Heart left ventricle (tissue), 16 donors: ENCODE measurements around the gene MDP1. TPM values are rescaled to one million over a fixed set of nuclear protein-coding genes. Genes with fewer than 3 reads are reported as not detected.
"Not testable (repeated sequence)": the region's sequence is repeated elsewhere in the genome, so short reads cannot be mapped to it uniquely, and the experiment has no call there.

Experiments used
- ATAC-seq, 4 donors: fragments of 200-7000 bp; cut with Tn5 transposase; one replicate each; pipeline ENCODE4 v1.9.1; 2020 to 2022; ENCODE audit warnings: moderate library complexity in 4 of 4, mild to moderate bottlenecking in 3 of 4, moderate number of reproducible peaks in 1 of 4
- DNase-seq, 5 donors: peaks; one replicate each; pipeline ENCODE4 v3.0.0-alpha.2; 2020
- H3K27ac ChIP-seq, 12 donors: fragments of 200-600 bp; sonication (generic) in 4 of 12; one replicate each; pipeline versions ENCODE4 v1.5.0 to v1.8.0; 2016 to 2022; ENCODE audit warnings: mild to moderate bottlenecking in 2 of 12
- H3K27me3 ChIP-seq, 9 donors: fragments of 200-600 bp; sonication (generic) in 2 of 9; one replicate each; pipeline versions ENCODE4 v1.5.1 to v1.8.0; 2016 to 2022; ENCODE audit warnings: mild to moderate bottlenecking in 3 of 9
- H3K36me3 ChIP-seq, 9 donors: fragments of 200-600 bp; sonication (generic) in 2 of 9; one replicate each; pipeline versions ENCODE4 v1.5.0 to v1.8.0; 2018 to 2022; ENCODE audit warnings: mild to moderate bottlenecking in 2 of 9
- H3K4me1 ChIP-seq, 12 donors: fragments of 200-600 bp; sonication (generic) in 4 of 12; one replicate each; pipeline versions ENCODE4 v1.5.0 to v1.8.0; 2016 to 2022; ENCODE audit warnings: mild to moderate bottlenecking in 3 of 12
- H3K4me3 ChIP-seq, 12 donors: fragments of 200-600 bp; sonication (generic) in 4 of 12; one replicate each; pipeline versions ENCODE4 v1.5.0 to v1.8.0; 2017 to 2022; ENCODE audit warnings: mild to moderate bottlenecking in 9 of 12, moderate library complexity in 4 of 12
- H3K9me3 ChIP-seq, 12 donors: fragments of 200-600 bp; sonication (generic) in 4 of 12; one replicate each; pipeline versions ENCODE4 v1.5.0 to v1.8.0; 2016 to 2022; ENCODE audit warnings: mild to moderate bottlenecking in 1 of 12
- POLR2A ChIP-seq, 2 donors: fragments of 450-650 bp; IDR thresholded peaks; one replicate each; pipeline ENCODE4 v1.6.1; 2017; ENCODE audit warnings: antibody characterized with exemption in 2 of 2, mild to moderate bottlenecking in 2 of 2, moderate library complexity in 2 of 2
- WGBS, 4 donors: extraction: QIAGEN DNeasy Blood & Tissue Kit in 2 of 4; methylation state at CpG; one replicate each; pipeline versions ENCODE4 v1.1.5 to v1.1.7; 2013 to 2018; 5-methylcytosine and 5-hydroxymethylcytosine counted together
- intact Hi-C, 10 donors: fragments of 100-400 bp; cut with DNase I; formaldehyde crosslinking; loops; one replicate each; pipeline versions ENCODE4 v1.11.1 to v1.14.2; 2022
- polyA plus RNA-seq, 2 donors: library from polyadenylated mRNA; stranded (reverse); fragments of 200-250 nt; gene quantifications; one replicate each; pipeline ENCODE4 v1.2.3, GENCODE V29; 2013
- total RNA-seq, 9 donors: library from RNA; depleted of rRNA in 2 of 9; stranded (reverse); fragments of >200 nt in 2 of 9; fragmentation: NEBNext Ultra II Directional in 3 of 9; extraction: Animal tissue kit (Norgen Biotek cat#: 25700) in 3 of 9; gene quantifications; one replicate each; pipeline versions ENCODE4 v1.1.0 to v1.2.4, GENCODE V29; 2016 to 2023
- TF ChIP-seq, protein P1 (sequence below), 12 donors: fragments of 200-600 bp; sonication (generic) in 4 of 12; IDR thresholded peaks; one replicate each; pipeline versions ENCODE4 v1.5.0 to v1.8.0; 2018 to 2022; ENCODE audit warnings: antibody characterized with exemption in 12 of 12, mild to moderate bottlenecking in 5 of 12
- donor health status: ischemic (EF 13 %, LVEDD 7.1; RV severe dilation, severe dysfunction).
- donor health status: healthy with polysubstance abuse.
- donor health status: DM: no; HTN: yes; CAD: no.
- donor health status: DM: no; HTN: no; CAD: no.
- donor health status: ischemic (EF 25% LVEDD 6.9; RV normal size, moderate dysfunction).
- donor health status: ischemic (EF 25% LVEDD 5.7; RV mildly dilated, moderate dysfunction).
- donor health status: healthy.
- donor health status: DM: yes; HTN: yes; CAD: no.
- donor health status: ischemic (EF 35%, LVEDD 5.7; RV mildly dilated, moderate dysfunction).
- donor health status: nonischemic (EF 11% LVEDD 7.7; RV severe dilation, severe dysfunction).
- donor health status: DM: yes; HTN: yes; CAD: no.
- donor health status: PGD.
- donor health status: ischemic (EF 29% LVEDD 5.4; RV normal size, mild dysfunction).
- donor health status: nonischemic (EF 23%, LVEDD 6.1; RV moderate dilation, normal function).

The MDP1 gene
- total and polyA plus RNA-seq, 11 donors: 12.8 to 26.5 (median 16.1) TPM

DNA sequence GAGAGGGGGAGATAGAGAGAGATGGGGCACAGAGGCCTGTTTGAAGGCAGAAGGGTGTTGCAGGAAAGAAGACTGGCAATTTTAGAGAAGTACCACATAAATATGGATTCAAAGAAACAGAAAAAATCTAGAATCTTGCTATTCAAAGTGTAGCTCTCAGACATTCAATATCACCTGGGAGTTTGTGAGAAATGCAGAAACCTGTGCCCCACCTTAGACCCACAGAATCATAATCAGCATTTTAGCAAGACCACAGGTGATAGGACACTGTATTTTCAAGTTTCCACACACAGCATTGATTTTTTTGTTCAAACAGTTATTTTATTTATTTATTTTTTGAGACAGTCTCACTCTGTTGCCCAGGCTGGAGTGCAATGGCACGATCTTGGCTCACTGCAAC lies 13.0 kb upstream of the MDP1 start:
- peaks cover 0 to 38% (median 21%) of the 10 kb centered on the region in 12 donors for H3K4me1 ChIP-seq
- 0 to 100% (median 46%) methylated on average over 1 of the region's 1 CpG for WGBS, 4 donors
- no peak for DNase-seq
- H3K9me3 ChIP-seq: no peaks in the 10 kb centered on the region
- ATAC-seq: no peak
- intact Hi-C loops: no loop called here
- no peak overlapping the region for H3K27ac ChIP-seq
- no peaks in the 10 kb centered on the region for H3K27me3 ChIP-seq
- TF ChIP-seq, protein P1, sequence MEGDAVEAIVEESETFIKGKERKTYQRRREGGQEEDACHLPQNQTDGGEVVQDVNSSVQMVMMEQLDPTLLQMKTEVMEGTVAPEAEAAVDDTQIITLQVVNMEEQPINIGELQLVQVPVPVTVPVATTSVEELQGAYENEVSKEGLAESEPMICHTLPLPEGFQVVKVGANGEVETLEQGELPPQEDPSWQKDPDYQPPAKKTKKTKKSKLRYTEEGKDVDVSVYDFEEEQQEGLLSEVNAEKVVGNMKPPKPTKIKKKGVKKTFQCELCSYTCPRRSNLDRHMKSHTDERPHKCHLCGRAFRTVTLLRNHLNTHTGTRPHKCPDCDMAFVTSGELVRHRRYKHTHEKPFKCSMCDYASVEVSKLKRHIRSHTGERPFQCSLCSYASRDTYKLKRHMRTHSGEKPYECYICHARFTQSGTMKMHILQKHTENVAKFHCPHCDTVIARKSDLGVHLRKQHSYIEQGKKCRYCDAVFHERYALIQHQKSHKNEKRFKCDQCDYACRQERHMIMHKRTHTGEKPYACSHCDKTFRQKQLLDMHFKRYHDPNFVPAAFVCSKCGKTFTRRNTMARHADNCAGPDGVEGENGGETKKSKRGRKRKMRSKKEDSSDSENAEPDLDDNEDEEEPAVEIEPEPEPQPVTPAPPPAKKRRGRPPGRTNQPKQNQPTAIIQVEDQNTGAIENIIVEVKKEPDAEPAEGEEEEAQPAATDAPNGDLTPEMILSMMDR (IDR thresholded peaks at IDR 0.05): no peak
- TF ChIP-seq POLR2A (IDR thresholded peaks at IDR 0.05): no peak
- peaks cover 0 to 34% (median 18%) of the 10 kb centered on the region in 9 donors for H3K36me3 ChIP-seq
- no peak overlapping the region for H3K4me3 ChIP-seq

DNA sequence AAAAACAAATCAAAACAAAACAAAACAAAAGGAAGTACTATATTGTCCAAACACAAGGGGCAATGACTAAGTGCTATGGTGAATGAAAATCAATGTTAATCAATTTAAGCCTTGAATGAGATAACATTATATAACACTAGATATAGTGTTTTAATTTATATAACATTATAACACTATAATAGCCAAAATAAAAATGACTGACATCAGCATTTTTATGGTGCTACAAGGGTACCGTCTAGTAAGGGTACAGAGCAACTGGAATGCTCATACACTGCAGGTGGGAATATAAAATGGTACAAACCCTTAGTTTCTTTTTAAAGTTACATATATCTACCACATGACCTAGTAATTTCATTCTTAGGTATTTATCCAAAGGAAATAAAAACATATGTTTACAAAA lies 10.6 kb upstream of the MDP1 start:
- Histone ChIP-seq H3K36me3 (peaks cover 0 to 33% (median 17%) of the 10 kb centered on the region in 9 donors), H3K9me3 (no peaks in the 10 kb centered on the region), H3K27ac (no peak overlapping the region), H3K4me3 (no peak overlapping the region), H3K4me1 (peaks cover 0 to 27% (median 9%) of the 10 kb centered on the region in 12 donors), H3K27me3 (no peaks in the 10 kb centered on the region)
- 79 to 88% (median 83%) methylated on average over 1 of the region's 1 CpG for WGBS, 4 donors
- no peak for ATAC-seq
- DNase-seq: no peak
- intact Hi-C loops: no loop called here
- no peak for TF ChIP-seq POLR2A (IDR thresholded peaks at IDR 0.05)
- TF ChIP-seq, protein P1 (IDR thresholded peaks at IDR 0.05): no peak

DNA sequence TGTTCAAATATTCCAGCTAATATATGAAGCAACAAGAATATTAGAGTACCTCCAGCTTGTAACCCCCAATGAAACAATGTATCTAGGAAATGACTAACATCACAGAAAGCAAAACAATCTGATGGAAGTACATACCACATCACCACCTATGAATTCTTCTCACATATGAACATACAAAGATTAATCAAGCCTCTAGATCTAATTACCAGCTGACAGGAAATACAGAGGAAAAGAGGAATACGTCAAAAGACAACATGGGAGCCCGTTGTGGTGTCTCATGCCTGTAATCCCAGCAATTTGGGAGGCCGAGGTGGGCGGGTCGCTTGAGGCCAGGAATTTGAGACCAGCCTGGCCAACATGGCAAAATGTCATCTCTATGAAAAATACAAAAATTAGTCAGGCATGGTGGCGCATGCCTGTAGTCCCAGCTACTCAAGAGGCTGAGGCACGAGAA lies 8.8 kb upstream of the MDP1 start:
- Histone ChIP-seq H3K9me3 (no peaks in the 10 kb centered on the region), H3K36me3 (peaks cover 0 to 37% (median 17%) of the 10 kb centered on the region in 9 donors), H3K4me1 (peaks cover 0 to 16% (median 0%) of the 10 kb centered on the region in 12 donors), H3K27me3 (no peaks in the 10 kb centered on the region), H3K27ac (peak overlapping the region in 8 of 12 donors; percentile 0 to 64 (median 26)), H3K4me3 (no peak overlapping the region)
- ATAC-seq (peak in 2 of 4 donors; percentile 23 to 72), DNase-seq (no peak)
- TF ChIP-seq, protein P1 (IDR thresholded peaks at IDR 0.05): no peak
- TF ChIP-seq POLR2A (IDR thresholded peaks at IDR 0.05): no peak
- 68 to 81% (median 74%) methylated on average over 7 of the region's 7 CpGs for WGBS, 4 donors
- intact Hi-C loops: no loop called here

DNA sequence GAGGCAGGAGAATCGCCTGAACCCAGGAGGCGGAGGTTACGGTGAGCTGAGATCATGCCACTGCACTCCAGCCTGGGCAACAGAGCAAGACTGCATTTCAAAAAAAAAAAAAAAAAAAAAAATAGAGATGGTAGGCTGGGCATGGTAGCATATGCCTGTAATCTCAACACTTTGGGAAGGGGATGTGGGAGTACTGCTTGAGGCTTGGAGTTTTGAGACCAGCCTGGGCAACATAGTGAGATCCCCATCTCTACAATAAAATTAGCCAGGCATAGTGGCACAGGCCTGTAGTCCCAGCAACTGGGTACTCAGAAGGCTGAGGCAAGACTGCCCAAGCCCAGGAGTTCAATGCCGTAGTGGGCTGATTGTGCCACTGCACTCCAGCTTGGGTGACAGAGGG lies 7.1 kb upstream of the MDP1 start:
- H3K27ac ChIP-seq, H3K27me3 ChIP-seq, H3K9me3 ChIP-seq, intact Hi-C loops, ATAC-seq, DNase-seq, H3K4me3 ChIP-seq: not testable (repeated sequence)
- 95 to 99% (median 99%) methylated on average over 4 of the region's 4 CpGs for WGBS, 4 donors
- H3K36me3 ChIP-seq: peaks cover 0 to 33% (median 12%) of the 10 kb centered on the region in 9 donors
- peaks cover 0 to 14% (median 0%) of the 10 kb centered on the region in 12 donors for H3K4me1 ChIP-seq

DNA sequence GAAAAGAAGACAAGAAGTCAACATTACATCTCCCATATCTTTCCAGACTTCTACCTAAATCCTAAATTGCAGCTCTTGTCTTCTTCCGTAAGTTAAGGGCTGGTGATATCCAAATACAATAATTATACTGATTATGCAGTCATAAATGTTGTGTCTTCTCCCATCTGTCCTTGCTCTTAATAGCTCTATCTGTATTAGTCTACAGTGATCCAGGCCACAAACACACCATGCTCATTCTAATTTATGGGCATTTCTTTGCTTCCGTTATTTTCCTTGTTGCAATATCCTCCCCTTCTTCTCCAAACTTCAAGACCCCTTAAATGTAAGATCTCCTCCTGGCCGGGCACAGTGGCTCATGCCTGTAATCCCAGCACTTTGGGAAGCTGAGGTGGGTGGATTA lies 3.7 kb upstream of the MDP1 start:
- no peak overlapping the region for H3K4me3 ChIP-seq
- H3K4me1 ChIP-seq: peaks cover 0 to 18% (median 11%) of the 10 kb centered on the region in 12 donors
- WGBS, 4 donors: 57 to 63% (median 62%) methylated on average over 3 of the region's 3 CpGs
- H3K27me3 ChIP-seq: no peaks in the 10 kb centered on the region
- no peak overlapping the region for H3K27ac ChIP-seq
- peaks cover 0 to 23% (median 11%) of the 10 kb centered on the region in 9 donors for H3K36me3 ChIP-seq
- TF ChIP-seq, protein P1 (IDR thresholded peaks at IDR 0.05): no peak
- TF ChIP-seq POLR2A (IDR thresholded peaks at IDR 0.05): no peak
- intact Hi-C loops: no loop called here
- DNase-seq: no peak
- no peaks in the 10 kb centered on the region for H3K9me3 ChIP-seq
- no peak for ATAC-seq
